OCI-LY7 (cell line): ENCODE measurements around the gene MCAT.

Source experiments
- EZH2phosphoT487 ChIP-seq: fragments of 200-600 bp; sonication (generic); IDR thresholded peaks from 2 replicates; pipeline ENCODE4 v1.6.1; 2018; ENCODE audit warnings: low read depth, borderline replicate concordance, mild to moderate bottlenecking, mixed run types, antibody characterized with exemption, low read length, moderate library complexity, mixed read lengths
- TF ChIP-seq, protein P1 (sequence below): fragments of 200-600 bp; sonication (generic); conservative IDR thresholded peaks from 2 replicates; pipeline ENCODE4 v1.5.1; 2014; ENCODE audit warnings: mild to moderate bottlenecking, antibody characterized with exemption, low read length, moderate library complexity, mixed read lengths

DNA sequence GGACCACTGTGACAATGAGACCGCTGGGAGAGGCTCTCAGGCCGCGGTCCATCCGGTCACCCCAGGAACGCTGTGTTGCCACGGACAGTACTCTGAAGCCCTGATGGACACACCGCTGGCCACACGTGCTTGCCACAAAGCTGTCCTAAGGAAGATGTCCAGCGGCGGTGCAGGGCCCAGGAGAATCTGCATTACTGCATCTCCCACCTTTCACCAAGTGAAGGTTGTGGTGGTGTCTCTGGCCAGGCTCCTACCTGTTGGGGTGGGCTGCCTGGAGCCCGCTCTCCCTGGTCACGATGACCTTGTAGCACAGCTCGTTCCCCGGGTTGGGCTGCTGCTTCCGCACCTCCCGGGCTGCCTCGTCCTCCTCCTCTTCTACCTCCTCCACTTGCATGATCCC lies 39.5 kb upstream of the MCAT start:
- TF ChIP-seq, protein P1, sequence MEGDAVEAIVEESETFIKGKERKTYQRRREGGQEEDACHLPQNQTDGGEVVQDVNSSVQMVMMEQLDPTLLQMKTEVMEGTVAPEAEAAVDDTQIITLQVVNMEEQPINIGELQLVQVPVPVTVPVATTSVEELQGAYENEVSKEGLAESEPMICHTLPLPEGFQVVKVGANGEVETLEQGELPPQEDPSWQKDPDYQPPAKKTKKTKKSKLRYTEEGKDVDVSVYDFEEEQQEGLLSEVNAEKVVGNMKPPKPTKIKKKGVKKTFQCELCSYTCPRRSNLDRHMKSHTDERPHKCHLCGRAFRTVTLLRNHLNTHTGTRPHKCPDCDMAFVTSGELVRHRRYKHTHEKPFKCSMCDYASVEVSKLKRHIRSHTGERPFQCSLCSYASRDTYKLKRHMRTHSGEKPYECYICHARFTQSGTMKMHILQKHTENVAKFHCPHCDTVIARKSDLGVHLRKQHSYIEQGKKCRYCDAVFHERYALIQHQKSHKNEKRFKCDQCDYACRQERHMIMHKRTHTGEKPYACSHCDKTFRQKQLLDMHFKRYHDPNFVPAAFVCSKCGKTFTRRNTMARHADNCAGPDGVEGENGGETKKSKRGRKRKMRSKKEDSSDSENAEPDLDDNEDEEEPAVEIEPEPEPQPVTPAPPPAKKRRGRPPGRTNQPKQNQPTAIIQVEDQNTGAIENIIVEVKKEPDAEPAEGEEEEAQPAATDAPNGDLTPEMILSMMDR = no peak
- no peak for TF ChIP-seq EZH2phosphoT487
